Stomach (tissue), 9 donors: ENCODE results near the gene FAM120AOS. TPM values are rescaled to one million over a fixed set of nuclear protein-coding genes. Genes with fewer than 3 reads are reported as not detected.

Experiments
- DNase-seq, 2 donors: peaks; one replicate each; pipeline versions ENCODE4 v3.0.0 to v3.0.0-alpha.2; 2013 to 2019
- H3K27ac ChIP-seq, 5 donors: fragments of 200-600 bp in 4 of 5; sonication (generic) in 4 of 5; one replicate each; pipeline ENCODE4 v1.5.1; 2013 to 2019; ENCODE audit warnings: mild to moderate bottlenecking in 1 of 5, moderate library complexity in 1 of 5
- H3K27me3 ChIP-seq, 3 donors: fragments of 200-600 bp; sonication (generic); one replicate each; pipeline ENCODE4 v1.5.1; 2017 to 2019; ENCODE audit warnings: mixed run types in 1 of 3
- H3K36me3 ChIP-seq, 4 donors: fragments of 200-600 bp; sonication (generic); 1 replicate in 3 of 4; 2 replicates in 1 of 4; pipeline ENCODE4 v1.5.1; 2016 to 2019
- H3K4me1 ChIP-seq, 4 donors: fragments of 200-600 bp; sonication (generic); one replicate each; pipeline ENCODE4 v1.5.1; 2016 to 2019
- H3K4me3 ChIP-seq, 4 donors: fragments of 200-600 bp; sonication (generic) in 3 of 4; one replicate each; pipeline ENCODE4 v1.5.1; 2016 to 2019; ENCODE audit warnings: mild to moderate bottlenecking in 1 of 4
- H3K9me3 ChIP-seq, 4 donors: fragments of 200-600 bp; sonication (generic); one replicate each; pipeline ENCODE4 v1.5.1; 2016 to 2019
- EP300 ChIP-seq: sonication (generic); formaldehyde crosslinking; IDR thresholded peaks from one replicate; pipeline ENCODE4 v1.6.1; 2017; ENCODE audit warnings: antibody characterized with exemption
- POLR2A ChIP-seq, 4 donors: fragments of 450-650 bp; IDR thresholded peaks; one replicate each; pipeline ENCODE4 v1.6.1; 2016; ENCODE audit warnings: antibody characterized with exemption in 4 of 4, control low read depth in 2 of 4, mild to moderate bottlenecking in 1 of 4, moderate library complexity in 1 of 4
- POLR2AphosphoS5 ChIP-seq, 3 donors: sonication (generic); formaldehyde crosslinking; IDR thresholded peaks; one replicate each; pipeline ENCODE4 v1.6.1; 2016; ENCODE audit warnings: antibody characterized with exemption in 3 of 3
- WGBS, 5 donors: extraction: QIAGEN DNeasy Blood & Tissue Kit in 3 of 5; methylation state at CpG; one replicate each; pipeline versions ENCODE4 v1.1.5 to v1.1.7; 2013 to 2018; 5-methylcytosine and 5-hydroxymethylcytosine counted together
- intact Hi-C: fragments of 100-400 bp; cut with DNase I; formaldehyde crosslinking; loops from one replicate; pipeline ENCODE4 v1.15.1; 2023; ENCODE audit warnings: low total_unique reads
- polyA plus RNA-seq, 3 donors: library from polyadenylated mRNA; stranded (reverse); fragments of 200-250 nt; gene quantifications; one replicate each; pipeline ENCODE4 v1.2.3, GENCODE V29; 2013
- total RNA-seq, 5 donors: library from RNA; depleted of rRNA; stranded (reverse); fragments of >200 nt; gene quantifications; one replicate each; pipeline versions ENCODE4 v1.1.0 to v1.2.3, GENCODE V29; 2014 to 2016
- TF ChIP-seq, protein P1 (sequence below), 7 experiments: fragments of 450-650 bp in 4 of 7; fragments of 200-600 bp in 3 of 7; sonication (generic) in 3 of 7; IDR thresholded peaks; one replicate each; pipeline ENCODE4 v1.5.1; 2016 to 2019; ENCODE audit warnings: antibody characterized with exemption in 7 of 7, control low read depth in 2 of 7, mild to moderate bottlenecking in 1 of 7
- donor health status: healthy with polysubstance abuse.
- donor health status: Bipolar disorder and iron deficiency.
- donor health status: healthy.

Gene FAM120AOS
- total and polyA plus RNA-seq, 8 donors, result 12.9 to 232 (median 39.3) TPM

DNA sequence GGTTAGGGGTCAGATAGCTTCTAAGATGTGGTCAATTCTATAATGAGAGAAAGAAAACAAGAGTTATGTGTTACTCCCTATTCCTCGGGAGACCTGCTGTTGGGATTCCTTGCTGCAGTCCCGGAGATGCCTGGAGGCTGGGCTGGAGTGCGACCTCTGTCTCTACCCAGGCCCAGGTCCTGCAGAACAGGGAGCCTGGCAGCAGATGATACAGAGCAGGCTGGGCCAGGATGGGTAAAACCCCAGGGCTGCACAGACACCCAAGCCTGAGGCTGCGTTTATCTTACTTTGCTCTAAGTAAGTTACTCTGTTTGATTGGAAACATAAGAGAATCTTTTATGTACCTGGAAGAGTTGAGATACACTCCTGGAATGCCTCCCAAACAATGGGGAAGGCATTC is 26.9 kb upstream of the FAM120AOS start:
- TF ChIP-seq POLR2A (IDR thresholded peaks at IDR 0.05), result no peak
- TF ChIP-seq POLR2AphosphoS5 (IDR thresholded peaks at IDR 0.05), result no peak
- TF ChIP-seq, protein P1, sequence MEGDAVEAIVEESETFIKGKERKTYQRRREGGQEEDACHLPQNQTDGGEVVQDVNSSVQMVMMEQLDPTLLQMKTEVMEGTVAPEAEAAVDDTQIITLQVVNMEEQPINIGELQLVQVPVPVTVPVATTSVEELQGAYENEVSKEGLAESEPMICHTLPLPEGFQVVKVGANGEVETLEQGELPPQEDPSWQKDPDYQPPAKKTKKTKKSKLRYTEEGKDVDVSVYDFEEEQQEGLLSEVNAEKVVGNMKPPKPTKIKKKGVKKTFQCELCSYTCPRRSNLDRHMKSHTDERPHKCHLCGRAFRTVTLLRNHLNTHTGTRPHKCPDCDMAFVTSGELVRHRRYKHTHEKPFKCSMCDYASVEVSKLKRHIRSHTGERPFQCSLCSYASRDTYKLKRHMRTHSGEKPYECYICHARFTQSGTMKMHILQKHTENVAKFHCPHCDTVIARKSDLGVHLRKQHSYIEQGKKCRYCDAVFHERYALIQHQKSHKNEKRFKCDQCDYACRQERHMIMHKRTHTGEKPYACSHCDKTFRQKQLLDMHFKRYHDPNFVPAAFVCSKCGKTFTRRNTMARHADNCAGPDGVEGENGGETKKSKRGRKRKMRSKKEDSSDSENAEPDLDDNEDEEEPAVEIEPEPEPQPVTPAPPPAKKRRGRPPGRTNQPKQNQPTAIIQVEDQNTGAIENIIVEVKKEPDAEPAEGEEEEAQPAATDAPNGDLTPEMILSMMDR (IDR thresholded peaks at IDR 0.05), result no peak
- no peak for TF ChIP-seq EP300
- H3K4me3 ChIP-seq, result no peak overlapping the region
- H3K9me3 ChIP-seq, result no peaks in the 10 kb centered on the region
- no peak for DNase-seq
- 77 to 90% (median 87%) methylated on average over 4 of the region's 4 CpGs for WGBS, 5 donors
- intact Hi-C loops, result no loop called here
- H3K27ac ChIP-seq, result no peak overlapping the region
- peaks cover 0 to 50% (median 28%) of the 10 kb centered on the region in 4 donors for H3K36me3 ChIP-seq
- H3K4me1 ChIP-seq, result peaks cover 0 to 21% (median 9%) of the 10 kb centered on the region in 4 donors
- no peaks in the 10 kb centered on the region for H3K27me3 ChIP-seq

DNA sequence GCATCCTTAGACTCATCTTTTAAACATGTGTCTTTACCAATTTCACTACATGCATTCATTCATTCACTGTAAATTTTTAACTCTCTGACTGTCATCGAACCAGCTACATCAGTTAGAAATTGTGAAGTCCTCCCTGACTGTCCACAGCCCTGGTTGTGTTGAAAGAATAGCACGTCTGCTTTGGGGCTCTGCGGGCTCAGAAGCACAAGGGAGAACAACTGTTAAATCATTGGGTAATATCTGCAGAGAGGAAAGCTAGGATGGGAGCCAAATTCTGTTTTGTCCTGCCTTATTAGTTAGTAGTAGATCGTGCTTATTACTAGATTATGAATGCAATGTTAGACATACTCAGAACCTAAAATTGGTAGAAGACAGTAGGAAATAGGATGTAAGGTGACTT is 26.3 kb upstream of the FAM120AOS start:
- WGBS, 5 donors, result 76 to 89% (median 85%) methylated on average over 4 of the region's 4 CpGs
- Histone ChIP-seq H3K27ac (no peak overlapping the region), H3K9me3 (no peaks in the 10 kb centered on the region), H3K36me3 (peaks cover 0 to 50% (median 24%) of the 10 kb centered on the region in 4 donors), H3K27me3 (no peaks in the 10 kb centered on the region), H3K4me1 (peaks cover 0 to 21% (median 10%) of the 10 kb centered on the region in 4 donors), H3K4me3 (no peak overlapping the region)
- no peak for DNase-seq
- TF ChIP-seq, protein P1 (IDR thresholded peaks at IDR 0.05), result no peak
- no peak for TF ChIP-seq EP300
- no peak for TF ChIP-seq POLR2AphosphoS5 (IDR thresholded peaks at IDR 0.05)
- TF ChIP-seq POLR2A (IDR thresholded peaks at IDR 0.05), result no peak
- intact Hi-C loops, result no loop called here

DNA sequence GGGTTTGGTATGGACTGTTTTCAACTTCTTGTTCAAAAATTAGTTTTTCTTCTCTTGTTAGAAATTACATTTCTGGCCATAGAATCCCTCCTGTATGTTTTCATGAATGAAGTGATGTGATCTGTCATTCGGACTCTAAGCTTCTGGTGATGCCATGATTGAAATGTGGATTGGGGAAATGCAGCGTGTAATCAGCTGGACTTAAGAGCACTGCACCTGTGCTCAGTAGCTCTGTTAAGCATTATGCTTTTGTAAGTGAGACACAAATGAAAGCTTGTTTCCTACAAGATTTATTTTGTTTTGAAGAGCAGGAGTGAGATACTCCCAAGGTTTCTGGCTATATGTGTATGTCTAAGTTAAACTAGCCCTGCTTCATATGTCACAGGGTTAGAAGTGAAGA is 24.0 kb upstream of the FAM120AOS start:
- H3K27ac ChIP-seq, result no peak overlapping the region
- H3K4me1 ChIP-seq, result peaks cover 6 to 38% (median 20%) of the 10 kb centered on the region in 4 donors
- intact Hi-C loops, result no loop called here
- no peak overlapping the region for H3K4me3 ChIP-seq
- H3K27me3 ChIP-seq, result no peaks in the 10 kb centered on the region
- no peaks in the 10 kb centered on the region for H3K9me3 ChIP-seq
- no peak for DNase-seq
- peaks cover 0 to 53% (median 29%) of the 10 kb centered on the region in 4 donors for H3K36me3 ChIP-seq
- TF ChIP-seq POLR2AphosphoS5 (IDR thresholded peaks at IDR 0.05), result no peak
- TF ChIP-seq POLR2A (IDR thresholded peaks at IDR 0.05), result no peak
- TF ChIP-seq EP300, result no peak
- TF ChIP-seq, protein P1 (IDR thresholded peaks at IDR 0.05), result no peak
- 82 to 94% (median 88%) methylated on average over 2 of the region's 2 CpGs for WGBS, 5 donors

DNA sequence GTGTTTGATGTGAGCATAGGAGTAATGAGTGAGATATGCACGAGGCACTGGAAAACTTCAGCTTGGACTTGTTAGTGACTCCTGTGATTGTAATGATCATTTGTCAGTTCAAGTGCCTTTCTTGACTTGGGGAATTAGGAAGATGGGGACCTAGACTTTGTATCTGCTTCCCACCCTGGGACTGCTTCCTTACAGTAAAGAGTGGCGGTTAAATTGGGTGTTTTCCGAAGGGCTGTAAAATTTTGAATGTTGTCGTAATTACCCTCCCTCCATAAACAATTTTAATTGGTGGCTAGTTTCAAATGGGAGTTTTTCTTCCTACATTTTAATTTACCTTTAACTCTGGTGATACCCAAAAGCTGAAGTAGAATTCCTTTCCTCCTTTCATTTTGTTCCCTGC is 23.5 kb upstream of the FAM120AOS start:
- peaks cover 6 to 42% (median 24%) of the 10 kb centered on the region in 4 donors for H3K4me1 ChIP-seq

More for the DNA sequence above, 23.5 kb upstream of the FAM120AOS start:
- H3K9me3 ChIP-seq, result no peaks in the 10 kb centered on the region
- intact Hi-C loops, result no loop called here
- H3K27ac ChIP-seq, result no peak overlapping the region
- H3K36me3 ChIP-seq, result peaks cover 0 to 51% (median 28%) of the 10 kb centered on the region in 4 donors
- WGBS, 5 donors, result 85 to 95% (median 90%) methylated on average over 4 of the region's 4 CpGs
- DNase-seq, result no peak
- TF ChIP-seq, protein P1 (IDR thresholded peaks at IDR 0.05), result no peak
- TF ChIP-seq EP300 (no peak), POLR2A (IDR thresholded peaks at IDR 0.05) (no peak), POLR2AphosphoS5 (IDR thresholded peaks at IDR 0.05) (no peak)
- H3K27me3 ChIP-seq, result no peaks in the 10 kb centered on the region
- no peak overlapping the region for H3K4me3 ChIP-seq
